GM18517 (cell line): ENCODE data around the gene TMEM150B.

Experiments used
- ATAC-seq: cut with Tn5 transposase; IDR thresholded peaks from one replicate; pipeline ENCODE4 v1.9.1; 2021; ENCODE audit warnings: mild to moderate bottlenecking, moderate library complexity; ENCODE audit not compliant: unreplicated experiment

Gene TMEM150B

GRCh38 chr19:55355213-55355821, 30.2 kb upstream of the TMEM150B start:
- ATAC-seq, result no peak

GRCh38 chr19:55354698-55355212, 29.6 kb upstream of the TMEM150B start, which contains the start of gene COX6B2:
Gene COX6B2 (minus strand): TSS chr19:55354719. CDS start chr19:55354521, 198 bp downstream.
- ATAC-seq, result no peak

GRCh38 chr19:55353803-55354697, 28.9 kb upstream of the TMEM150B start:
- no peak for ATAC-seq

- no peak for ATAC-seq
Observed at GRCh38 chr19:55353356-55353802, 28.2 kb upstream of the TMEM150B start.

GRCh38 chr19:55352549-55353145, 27.5 kb upstream of the TMEM150B start:
- no peak for ATAC-seq

- ATAC-seq, result no peak
Observed at GRCh38 chr19:55352040-55352439, 26.9 kb upstream of the TMEM150B start.

GRCh38 chr19:55350620-55351315, 25.6 kb upstream of the TMEM150B start:
- ATAC-seq, result no peak

- no peak for ATAC-seq
Observed at GRCh38 chr19:55348317-55349034, 23.3 kb upstream of the TMEM150B start.

GRCh38 chr19:55347442-55348009, 22.4 kb upstream of the TMEM150B start:
- ATAC-seq, result no peak

- ATAC-seq, result no peak
Observed at GRCh38 chr19:55346725-55347441, 21.7 kb upstream of the TMEM150B start.

GRCh38 chr19:55345818-55346724, 20.9 kb upstream of the TMEM150B start:
- no peak for ATAC-seq

GRCh38 chr19:55345101-55345817, 20.1 kb upstream of the TMEM150B start:
- no peak for ATAC-seq

GRCh38 chr19:55344444-55344843, 19.3 kb upstream of the TMEM150B start:
- ATAC-seq, result no peak

GRCh38 chr19:55341595-55342531, 16.7 kb upstream of the TMEM150B start:
- ATAC-seq, result no peak

- ATAC-seq, result no peak
Observed at GRCh38 chr19:55341171-55341588, 16.0 kb upstream of the TMEM150B start.

GRCh38 chr19:55340784-55341147, 15.6 kb upstream of the TMEM150B start:
- no peak for ATAC-seq
